ENCODE measurements around the gene MDM2. TPM values are rescaled to one million over a fixed set of nuclear protein-coding genes. Genes with fewer than 3 reads are reported as not detected.

MDM2 gene
- total RNA-seq, 1 experiment from 2014 or later: 86.4 TPM

GRCh38 chr12:68804657-68805591 is 3.1 kb upstream of the MDM2 start:
- Histone ChIP-seq H3K4me1 (ENCODE audit: insufficient read depth, low read length) (peaks cover 37% of the 10 kb centered on the region), H3K4me2 (ENCODE audit: low read length) (no peak overlapping the region), H4K20me1 (ENCODE audit: low read length) (peaks cover 10% of the 10 kb centered on the region; the same call in 1 of the 2 replicates), H3K27ac (ENCODE audit: low read length) (no peak overlapping the region), H3K9me2 (replicated peaks; ENCODE audit: low read length) (no peaks in the 10 kb centered on the region), H3F3A (ENCODE audit: low read length, unreplicated experiment) (no peaks in the 10 kb centered on the region), H3K27me3 (ENCODE audit: low read length) (no peaks in the 10 kb centered on the region), H3K79me2 (ENCODE audit: low read length) (peaks cover 18% of the 10 kb centered on the region), H2AFZ (ENCODE audit: low read length) (no peak overlapping the region), H3K4me3 (ENCODE audit: low read length) (no peak overlapping the region), H3K9me3 (ENCODE audit: low read length) (no peaks in the 10 kb centered on the region), H3K9ac (ENCODE audit: low read length) (no peak overlapping the region), H3K36me3 (ENCODE audit: low read depth, low read length) (peaks cover 7% of the 10 kb centered on the region)
- ChIA-PET POLR2A (ENCODE audit: unreplicated experiment) (no interaction called here), CTCF (no interaction called here)
- TF ChIP-seq EZH2 (IDR thresholded peaks at IDR 0.05; ENCODE audit: low read length, unreplicated experiment) (no peak), CTCF (conservative IDR thresholded peaks at IDR 0.05; ENCODE audit: low read depth, low read length) (no peak), EZH2phosphoT487 (IDR thresholded peaks at IDR 0.05; ENCODE audit: borderline replicate concordance, low read length) (no peak)
- ATAC-seq (no peak), DNase-seq (no peak)
- intact Hi-C loops (cut with micrococcal nuclease): loop anchor here (5.0 kb wide), 1 partner anchor 193 kb away; the partner anchor contains the start of gene RAP1B
- no TSS peak for BruUV-seq (replicated peaks)

GRCh38 chr12:68805592-68806120 is 2.3 kb upstream of the MDM2 start:
- ChIA-PET CTCF (no interaction called here), POLR2A (ENCODE audit: unreplicated experiment) (no interaction called here)
- Histone ChIP-seq H3K27ac (ENCODE audit: low read length) (no peak overlapping the region), H3K4me1 (ENCODE audit: insufficient read depth, low read length) (peaks cover 30% of the 10 kb centered on the region), H4K20me1 (ENCODE audit: low read length) (peaks cover 10% of the 10 kb centered on the region; the same call in 1 of the 2 replicates), H3F3A (ENCODE audit: low read length, unreplicated experiment) (no peaks in the 10 kb centered on the region), H3K9me2 (replicated peaks; ENCODE audit: low read length) (no peaks in the 10 kb centered on the region), H2AFZ (ENCODE audit: low read length) (no peak overlapping the region), H3K9ac (ENCODE audit: low read length) (no peak overlapping the region), H3K27me3 (ENCODE audit: low read length) (no peaks in the 10 kb centered on the region), H3K4me2 (ENCODE audit: low read length) (no peak overlapping the region), H3K79me2 (ENCODE audit: low read length) (peaks cover 23% of the 10 kb centered on the region), H3K36me3 (ENCODE audit: low read depth, low read length) (peaks cover 8% of the 10 kb centered on the region), H3K4me3 (ENCODE audit: low read length) (no peak overlapping the region), H3K9me3 (ENCODE audit: low read length) (no peaks in the 10 kb centered on the region)
- intact Hi-C loops (cut with micrococcal nuclease): loop anchor here (5.0 kb wide), 1 partner anchor 193 kb away; the partner anchor contains the start of gene RAP1B
- TF ChIP-seq EZH2phosphoT487 (IDR thresholded peaks at IDR 0.05; ENCODE audit: borderline replicate concordance, low read length) (no peak), EZH2 (IDR thresholded peaks at IDR 0.05; ENCODE audit: low read length, unreplicated experiment) (no peak), CTCF (conservative IDR thresholded peaks at IDR 0.05; ENCODE audit: low read depth, low read length) (no peak)
- DNase-seq: peak; percentile 36
- no TSS peak for BruUV-seq (replicated peaks)
- ATAC-seq: no peak

Measured in PC-3 (cell line).